CD4-positive, alpha-beta T cell treated with Interleukin-6 at 100 ng/mL for 8 hours (primary cell): ENCODE measurements around the gene OPN1MW.
"Not testable (repeated sequence)": the region's sequence is repeated elsewhere in the genome, so short reads cannot be mapped to it uniquely, and the experiment has no call there.

Experiments used
- DNase-seq: peaks from one replicate; pipeline ENCODE4 v3.0.0-alpha.2; 2020; ENCODE audit warnings: mixed read lengths, low spot score

Gene OPN1MW

GRCh38 chrX:154211057-154211456, 28.7 kb downstream of the OPN1MW start:
- not testable (repeated sequence) for DNase-seq

GRCh38 chrX:154211499-154211898, 29.1 kb downstream of the OPN1MW start:
- not testable (repeated sequence) for DNase-seq

- DNase-seq, result not testable (repeated sequence)
Observed at GRCh38 chrX:154219456-154219855, 37.1 kb downstream of the OPN1MW start, which contains the start of gene OPN1MW2. Gene OPN1MW2, plus strand, starts transcription at chrX:154219756. Its CDS starts 60 bp downstream, at chrX:154219816.

- not testable (repeated sequence) for DNase-seq
Observed at GRCh38 chrX:154225292-154225691, 42.9 kb downstream of the OPN1MW start.

DNA sequence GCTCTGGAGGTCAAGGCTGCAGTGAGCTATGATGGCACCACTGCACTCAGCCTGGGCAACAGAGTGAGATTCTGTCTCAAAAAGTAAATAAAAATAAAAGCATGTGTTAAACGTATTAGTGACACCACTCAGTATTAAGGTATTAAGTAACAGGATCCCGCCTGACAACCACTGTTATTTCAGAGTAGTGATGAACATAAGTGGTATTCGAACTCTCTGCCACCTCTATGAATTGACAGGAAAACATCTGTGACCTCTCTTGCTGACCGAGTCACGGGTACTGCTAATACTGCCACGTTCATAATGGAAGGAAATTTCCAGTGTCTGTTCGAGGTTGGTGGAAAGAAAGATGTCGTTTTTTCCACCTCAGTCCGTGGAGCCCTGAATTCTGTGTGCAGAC, 44.3 kb downstream of the OPN1MW start:
- DNase-seq, result not testable (repeated sequence)

GRCh38 chrX:154231443-154231842, 49.0 kb downstream of the OPN1MW start:
- not testable (repeated sequence) for DNase-seq

DNA sequence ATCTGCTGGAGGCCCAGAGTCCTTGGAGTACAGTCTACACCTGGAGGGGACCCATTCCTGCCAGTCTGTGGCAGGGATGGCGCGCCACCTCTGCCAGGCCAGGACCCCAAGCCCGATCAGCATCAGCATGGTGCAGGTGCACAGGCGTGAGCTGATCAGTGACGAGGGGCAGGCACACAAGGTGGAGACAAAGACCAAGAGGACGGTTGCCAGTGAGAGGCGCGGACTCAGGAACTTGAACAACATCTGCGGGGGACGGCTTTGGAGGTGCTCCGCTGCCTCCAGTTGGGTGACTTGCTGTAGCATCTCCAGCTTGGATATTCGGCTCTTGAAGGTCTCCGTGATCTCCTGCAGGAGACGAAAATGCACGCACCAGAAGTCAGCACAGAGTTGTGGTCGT, 51.2 kb downstream of the OPN1MW start:
- DNase-seq, result not testable (repeated sequence)

DNA sequence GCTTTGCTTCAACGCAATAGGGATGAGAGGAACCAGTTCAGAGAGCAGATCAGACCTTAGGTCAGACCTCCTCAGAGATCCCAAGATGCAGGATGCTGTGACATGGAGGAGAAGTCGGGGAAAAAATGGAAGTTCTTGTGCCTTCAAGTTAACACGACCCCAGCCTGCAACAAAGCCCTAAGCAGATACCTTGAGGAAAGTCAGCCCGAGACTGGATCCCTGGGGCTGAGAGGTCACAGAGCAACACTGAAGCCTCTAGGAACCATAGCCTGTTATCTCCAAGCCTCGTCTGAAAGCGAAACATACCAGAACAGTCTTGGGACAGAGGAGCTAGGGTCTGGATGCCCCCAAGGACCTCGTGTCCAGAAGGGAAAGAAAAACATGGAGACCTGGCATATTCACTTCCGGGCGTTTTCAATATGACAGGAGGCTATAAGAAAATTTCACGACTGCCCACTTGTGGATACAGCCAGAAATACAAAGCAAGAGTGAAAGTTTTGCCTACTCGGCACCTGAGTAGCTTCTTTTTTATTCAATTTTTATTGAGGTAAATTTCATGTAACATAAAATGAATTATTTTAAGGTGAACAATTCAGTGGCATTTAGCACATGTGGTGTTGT, 56.7 kb downstream of the OPN1MW start:
- not testable (repeated sequence) for DNase-seq

DNA sequence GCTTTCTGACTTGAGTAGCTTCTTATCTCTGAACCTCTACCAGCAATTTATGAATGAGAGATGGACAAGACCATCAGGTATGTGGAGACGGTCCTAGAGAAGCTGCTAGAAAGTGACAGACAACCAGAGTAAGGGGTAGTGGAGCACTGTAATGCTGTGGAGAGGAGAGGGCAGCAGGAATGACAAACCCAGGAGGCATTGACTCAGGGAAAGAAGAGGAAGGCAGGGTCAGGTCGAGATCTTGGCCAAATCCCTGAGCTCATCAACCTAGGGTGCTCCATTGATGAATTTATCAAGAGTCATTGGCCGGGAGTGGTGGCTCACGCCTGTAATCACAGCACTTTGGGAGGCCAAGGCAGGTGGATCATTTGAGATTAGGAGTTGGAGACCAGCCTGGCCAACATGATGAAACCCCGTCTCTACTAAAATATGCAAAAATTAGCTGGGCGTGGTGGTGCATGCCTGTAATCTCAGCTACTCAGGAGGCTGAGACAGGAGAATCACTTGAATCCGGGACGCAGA, 57.6 kb downstream of the OPN1MW start:
- DNase-seq, result not testable (repeated sequence)
